Endothelial cell of umbilical vein (primary cell): ENCODE results near the gene TMOD2. TPM values are rescaled to one million over a fixed set of nuclear protein-coding genes. Genes with fewer than 3 reads are reported as not detected.

Experiments used
- BruUV-seq: library from RNA; stranded (reverse); fragments of 400-500 nt; replicated peaks from 2 replicates; lab custom pipeline; 2021; lab: Mats Ljungman, UMichigan
- CTCF ChIA-PET: fragments of 300-600, 350-600 bp; sonication (Branson Sonifier 250); formaldehyde crosslinking; loops from one replicate; lab custom pipeline; 2021; ENCODE audit warnings: antibody characterized with exemption, inconsistent platforms; lab: Charles Lee
- POLR2A ChIA-PET: fragments of 300-600, 350-600 bp; sonication (Branson Sonifier 250); formaldehyde crosslinking; loops from one replicate; lab custom pipeline; 2021; ENCODE audit warnings: antibody characterized with exemption, inconsistent platforms; lab: Charles Lee
- DNase-seq: peaks from one replicate; pipeline ENCODE4 v3.0.0-alpha.2; 2011; ENCODE audit warnings: low read depth, low spot score
- FAIRE-seq: peaks from 2 replicates; lab custom pipeline; 2011; peaks lifted over from hg19 to GRCh38; lab: Jason Lieb, UNC
- H2AFZ ChIP-seq: 2 replicates; pipeline ENCODE4 v1.6.0; 2012; ENCODE audit warnings: low read depth, low read length, control low read depth, inconsistent platforms
- H3K27ac ChIP-seq: 2 replicates; pipeline ENCODE4 v1.5.1; 2011; ENCODE audit warnings: low read depth, mild to moderate bottlenecking, control low read depth, low read length, moderate library complexity; ENCODE audit not compliant: insufficient read depth
- H3K27me3 ChIP-seq, 2 experiments: 2 replicates each; pipeline versions ENCODE4 v1.6.0 to v1.6.1; 2011; ENCODE audit warnings: low read length in 2 of 2, mixed read lengths in 1 of 2; ENCODE audit not compliant: control insufficient read depth in 2 of 2, insufficient read depth in 2 of 2
- H3K36me3 ChIP-seq, 2 experiments: 2 replicates in 1 of 2; 3 replicates in 1 of 2; pipeline ENCODE4 v1.5.1; 2011; ENCODE audit warnings: low read length in 2 of 2, mild to moderate bottlenecking in 1 of 2, moderate library complexity in 1 of 2; ENCODE audit not compliant: control insufficient read depth in 2 of 2, insufficient read depth in 2 of 2; ENCODE audit errors: extremely low read depth in 1 of 2
- H3K4me1 ChIP-seq: 3 replicates; pipeline ENCODE4 v1.5.1; 2011; ENCODE audit warnings: mild to moderate bottlenecking, low read length; ENCODE audit not compliant: control insufficient read depth, insufficient read depth; ENCODE audit errors: extremely low read depth
- H3K4me2 ChIP-seq: 2 replicates; pipeline ENCODE4 v1.6.1; 2011; ENCODE audit warnings: low read length, control low read depth, mixed read lengths; ENCODE audit not compliant: insufficient read depth
- H3K4me3 ChIP-seq, 3 experiments: fragments of 200-600 bp in 1 of 3; sonication (generic), shearing (Covaris generic) in 1 of 3; replicated peaks in 1 of 3; 2 replicates each; pipeline ENCODE4 v1.5.1; 2011 to 2016; ENCODE audit warnings: control low read depth in 3 of 3, low read length in 3 of 3, mild to moderate bottlenecking in 2 of 3, inconsistent platforms in 1 of 3, low read depth in 1 of 3, moderate library complexity in 1 of 3; ENCODE audit not compliant: insufficient read depth in 1 of 3
- H3K79me2 ChIP-seq: 2 replicates; pipeline ENCODE4 v1.6.0; 2012; ENCODE audit warnings: low read length, inconsistent platforms; ENCODE audit not compliant: control insufficient read depth, insufficient read depth
- H3K9ac ChIP-seq: replicated peaks from 2 replicates; pipeline ENCODE3; 2011; ENCODE audit warnings: low read length, control low read depth; ENCODE audit not compliant: insufficient read depth; ENCODE audit errors: extremely low read depth
- H3K9me1 ChIP-seq: replicated peaks from 3 replicates; pipeline ENCODE4 v1.6.0; 2011; ENCODE audit warnings: mild to moderate bottlenecking, low read length; ENCODE audit not compliant: control insufficient read depth, insufficient read depth; ENCODE audit errors: extremely low read depth
- H3K9me3 ChIP-seq: replicated peaks from 2 replicates; pipeline ENCODE4 v1.5.1; 2012; ENCODE audit warnings: low read length, inconsistent platforms; ENCODE audit not compliant: control insufficient read depth, insufficient read depth
- H4K20me1 ChIP-seq: replicated peaks from 2 replicates; pipeline ENCODE3; 2011; ENCODE audit warnings: mild to moderate bottlenecking, low read length; ENCODE audit not compliant: control insufficient read depth, insufficient read depth; ENCODE audit errors: extremely low read depth
- CTCF ChIP-seq, 2 donors: IDR thresholded peaks; 1 replicate in 1 of 2; 2 replicates in 1 of 2; pipeline ENCODE4 v1.5.1; 2011; ENCODE audit warnings: low read length in 2 of 2, mild to moderate bottlenecking in 2 of 2, moderate library complexity in 2 of 2, control low read depth in 1 of 2, inconsistent platforms in 1 of 2, low read depth in 1 of 2; ENCODE audit not compliant: insufficient read depth in 1 of 2; ENCODE audit errors: extremely low read depth in 1 of 2
- EZH2 ChIP-seq: IDR thresholded peaks from 2 replicates; pipeline ENCODE4 v1.6.1; 2012; ENCODE audit warnings: borderline replicate concordance, low read depth, mild to moderate bottlenecking, moderate library complexity, low read length, inconsistent platforms; ENCODE audit not compliant: severe bottlenecking
- FOS ChIP-seq: IDR thresholded peaks from 2 replicates; pipeline ENCODE4 v1.6.1; 2011; ENCODE audit warnings: mild to moderate bottlenecking, low read length, moderate library complexity, borderline replicate concordance; ENCODE audit not compliant: insufficient read depth
- GATA2 ChIP-seq: IDR thresholded peaks from 2 replicates; pipeline ENCODE4 v1.7.0; 2011; ENCODE audit warnings: low read depth, mild to moderate bottlenecking, moderate library complexity, mixed read lengths, low read length; ENCODE audit not compliant: insufficient read length, insufficient read depth
- JUN ChIP-seq: IDR thresholded peaks from 2 replicates; pipeline ENCODE4 v1.6.1; 2011; ENCODE audit warnings: borderline replicate concordance, low read depth; ENCODE audit not compliant: insufficient read length, insufficient read depth
- MAX ChIP-seq: IDR thresholded peaks from 2 replicates; pipeline ENCODE4 v1.6.1; 2011; ENCODE audit not compliant: insufficient read depth, insufficient read length
- MYC ChIP-seq: IDR thresholded peaks from one replicate; pipeline ENCODE4 v1.6.1; 2011; ENCODE audit warnings: mild to moderate bottlenecking, low read depth, low read length
- dilution Hi-C: fragments of 300-500 bp; cut with MboI; formaldehyde crosslinking; loops from one replicate; pipeline ENCODE4 v1.15.0; 2019; ENCODE audit warnings: low sequenced_read_pairs; ENCODE audit not compliant: extremely low pct_ligation_motif_present
- intact Hi-C: fragments of 100-400 bp; cut with micrococcal nuclease; formaldehyde crosslinking; loops from one replicate; pipeline ENCODE4 v1.10.0; 2022
- polyA plus RNA-seq, 4 experiments: library from polyadenylated mRNA; depleted of rRNA in 3 of 4; stranded (reverse) in 3 of 4; unstranded in 1 of 4; fragments of >200 nt; gene quantifications; 2 replicates each; pipeline versions ENCODE4 v1.2.1 to v1.2.3, GENCODE V29; 2011 to 2012; ENCODE audit warnings: missing spikeins in 1 of 4
- total RNA-seq: library from RNA; stranded (reverse); gene quantifications from 2 replicates; pipeline ENCODE4 v1.2.3, GENCODE V29; 2021

The TMOD2 gene
- total and polyA plus RNA-seq, 2 donors (not counting 3 experiments of a cell fraction or from before 2014, with no cell fraction given): 0.46 to 2.7 TPM

GRCh38 chr15:51750186-51750585 is 1.2 kb upstream of the TMOD2 start:
- Histone ChIP-seq H3K9me1 (no peaks in the 10 kb centered on the region), H3K4me3 (no peak overlapping the region), H2AFZ (no peak overlapping the region), H3K4me1 (peaks cover 3% of the 10 kb centered on the region), H3K4me2 (no peak overlapping the region), H3K9ac (no peak overlapping the region), H3K36me3 (no peaks in the 10 kb centered on the region), H3K79me2 (no peaks in the 10 kb centered on the region), H3K9me3 (no peaks in the 10 kb centered on the region), H3K27me3 (peaks cover 58 to 67% of the 10 kb centered on the region in 2 experiments), H4K20me1 (no peaks in the 10 kb centered on the region), H3K27ac (no peak overlapping the region)
- ChIA-PET POLR2A (no interaction called here), CTCF (no interaction called here)
- FAIRE-seq: no peak
- dilution Hi-C loops (no loop called here), intact Hi-C loops (no loop called here)
- no TSS peak for BruUV-seq
- TF ChIP-seq JUN: no peak
- TF ChIP-seq FOS: no peak
- no peak for TF ChIP-seq CTCF (IDR thresholded peaks at IDR 0.05; ENCODE audit: extremely low read depth in 1 of 2, insufficient read depth in 1 of 2, low read depth in 1 of 2, low read length in 2 of 2)
- TF ChIP-seq EZH2: peak; percentile 71
- TF ChIP-seq MYC: no peak
- TF ChIP-seq GATA2: no peak
- TF ChIP-seq MAX: no peak
- DNase-seq: no peak
